MM.1S (cell line): ENCODE data around the gene KEAP1.

Experiments
- DNase-seq: peaks from one replicate; pipeline ENCODE4 v3.0.0-alpha.2; 2015
- H2AFZ ChIP-seq: fragments of 300-600 bp; sonication (generic); 2 replicates; pipeline ENCODE4 v1.6.0; 2016; ENCODE audit warnings: antibody characterized with exemption, low read length
- H3F3A ChIP-seq: fragments of 300-600 bp; sonication (generic); 2 replicates; pipeline ENCODE4 v1.6.1; 2016; ENCODE audit warnings: mild to moderate bottlenecking, antibody characterized with exemption, low read length, moderate library complexity, mixed read lengths; ENCODE audit not compliant: insufficient read depth
- H3K27ac ChIP-seq: fragments of 300-600 bp; sonication (generic); 2 replicates; pipeline ENCODE4 v1.5.1; 2016; ENCODE audit warnings: mild to moderate bottlenecking, low read length
- H3K27me3 ChIP-seq: fragments of 300-600 bp; sonication (generic); replicated peaks from 2 replicates; pipeline ENCODE4 v1.6.0; 2016; ENCODE audit warnings: low read length; ENCODE audit not compliant: insufficient read depth
- H3K36me3 ChIP-seq: fragments of 300-600 bp; sonication (generic); replicated peaks from 2 replicates; pipeline ENCODE4 v1.6.1; 2016; ENCODE audit warnings: mild to moderate bottlenecking, low read length, mixed read lengths; ENCODE audit not compliant: insufficient read depth
- H3K4me1 ChIP-seq: fragments of 300-600 bp; sonication (generic); 2 replicates; pipeline ENCODE4 v1.6.1; 2016; ENCODE audit warnings: low read length, mixed read lengths
- H3K4me2 ChIP-seq: fragments of 300-600 bp; sonication (generic); 2 replicates; pipeline ENCODE4 v1.6.0; 2016; ENCODE audit warnings: low read depth, low read length
- H3K4me3 ChIP-seq: fragments of 300-600 bp; sonication (generic); 2 replicates; pipeline ENCODE4 v1.5.1; 2016; ENCODE audit warnings: low read length, mixed read lengths
- H3K79me2 ChIP-seq: fragments of 300-600 bp; sonication (generic); 2 replicates; pipeline ENCODE4 v1.6.1; 2016; ENCODE audit warnings: mixed run types, low read length, mixed read lengths
- H3K9ac ChIP-seq: fragments of 300-600 bp; sonication (generic); 2 replicates; pipeline ENCODE4 v1.6.1; 2016; ENCODE audit warnings: low read length, mixed read lengths
- H3K9me2 ChIP-seq: fragments of 300-600 bp; sonication (generic); replicated peaks from 2 replicates; pipeline ENCODE4 v1.6.1; 2016; ENCODE audit warnings: mild to moderate bottlenecking, low read length, mixed read lengths; ENCODE audit not compliant: insufficient read depth
- H3K9me3 ChIP-seq: fragments of 300-600 bp; sonication (generic); replicated peaks from 2 replicates; pipeline ENCODE4 v1.6.1; 2016; ENCODE audit warnings: mild to moderate bottlenecking, low read length, mixed read lengths; ENCODE audit not compliant: insufficient read depth
- H4K20me1 ChIP-seq: fragments of 300-600 bp; sonication (generic); 2 replicates; pipeline ENCODE4 v1.6.1; 2016; ENCODE audit warnings: mild to moderate bottlenecking, low read length, moderate library complexity, mixed read lengths; ENCODE audit not compliant: insufficient read depth
- EZH2 ChIP-seq: fragments of 300-600 bp; sonication (generic); optimal IDR thresholded peaks from 2 replicates; pipeline ENCODE3; 2017; ENCODE audit warnings: low read depth, mild to moderate bottlenecking, antibody characterized with exemption, low read length, mixed read lengths
- EZH2phosphoT487 ChIP-seq: fragments of 300-600 bp; sonication (generic); IDR thresholded peaks from 2 replicates; pipeline ENCODE4 v1.6.1; 2018; ENCODE audit warnings: antibody characterized with exemption, low read length
- TF ChIP-seq, protein P1 (sequence below): fragments of 300-600 bp; sonication (generic); IDR thresholded peaks from 2 replicates; pipeline ENCODE4 v1.5.1; 2016; ENCODE audit warnings: antibody characterized with exemption, low read length, mixed read lengths

KEAP1 gene

DNA sequence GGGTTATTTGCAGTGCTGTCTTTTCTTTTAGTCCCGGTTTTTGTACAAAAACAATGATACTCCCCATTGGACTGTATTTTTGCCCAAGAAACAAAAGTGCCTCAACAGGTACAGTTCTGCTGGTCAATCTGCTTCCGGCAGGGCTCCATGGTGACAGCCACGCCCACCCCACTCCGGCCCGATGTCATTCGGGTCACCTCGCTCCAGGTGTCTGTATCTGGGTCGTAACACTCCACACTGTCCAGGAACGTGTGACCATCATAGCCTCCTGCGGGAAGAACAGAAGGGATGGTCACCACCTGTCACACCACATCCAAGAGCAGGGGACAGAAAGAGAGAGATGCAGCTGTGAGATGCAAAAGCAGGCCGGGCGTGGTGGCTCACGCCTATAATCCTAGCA lies 16.6 kb downstream of the KEAP1 start:
- Histone ChIP-seq H3K4me3 (no peak overlapping the region), H3K9me3 (no peaks in the 10 kb centered on the region), H3K79me2 (peaks cover 25% of the 10 kb centered on the region), H3K4me2 (no peak overlapping the region), H3K27ac (no peak overlapping the region), H3K27me3 (no peaks in the 10 kb centered on the region), H4K20me1 (peaks cover 3% of the 10 kb centered on the region; the same call in 1 of the 2 replicates), H3K9me2 (no peaks in the 10 kb centered on the region), H3K4me1 (no peaks in the 10 kb centered on the region), H3F3A (no peaks in the 10 kb centered on the region; the same call in 1 of the 2 replicates), H3K36me3 (peaks cover 4% of the 10 kb centered on the region; the same call in 1 of the 2 replicates), H2AFZ (no peak overlapping the region), H3K9ac (no peak overlapping the region)
- no peak for DNase-seq
- no peak for TF ChIP-seq EZH2
- no peak for TF ChIP-seq EZH2phosphoT487
- TF ChIP-seq, protein P1, sequence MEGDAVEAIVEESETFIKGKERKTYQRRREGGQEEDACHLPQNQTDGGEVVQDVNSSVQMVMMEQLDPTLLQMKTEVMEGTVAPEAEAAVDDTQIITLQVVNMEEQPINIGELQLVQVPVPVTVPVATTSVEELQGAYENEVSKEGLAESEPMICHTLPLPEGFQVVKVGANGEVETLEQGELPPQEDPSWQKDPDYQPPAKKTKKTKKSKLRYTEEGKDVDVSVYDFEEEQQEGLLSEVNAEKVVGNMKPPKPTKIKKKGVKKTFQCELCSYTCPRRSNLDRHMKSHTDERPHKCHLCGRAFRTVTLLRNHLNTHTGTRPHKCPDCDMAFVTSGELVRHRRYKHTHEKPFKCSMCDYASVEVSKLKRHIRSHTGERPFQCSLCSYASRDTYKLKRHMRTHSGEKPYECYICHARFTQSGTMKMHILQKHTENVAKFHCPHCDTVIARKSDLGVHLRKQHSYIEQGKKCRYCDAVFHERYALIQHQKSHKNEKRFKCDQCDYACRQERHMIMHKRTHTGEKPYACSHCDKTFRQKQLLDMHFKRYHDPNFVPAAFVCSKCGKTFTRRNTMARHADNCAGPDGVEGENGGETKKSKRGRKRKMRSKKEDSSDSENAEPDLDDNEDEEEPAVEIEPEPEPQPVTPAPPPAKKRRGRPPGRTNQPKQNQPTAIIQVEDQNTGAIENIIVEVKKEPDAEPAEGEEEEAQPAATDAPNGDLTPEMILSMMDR = no peak

DNA sequence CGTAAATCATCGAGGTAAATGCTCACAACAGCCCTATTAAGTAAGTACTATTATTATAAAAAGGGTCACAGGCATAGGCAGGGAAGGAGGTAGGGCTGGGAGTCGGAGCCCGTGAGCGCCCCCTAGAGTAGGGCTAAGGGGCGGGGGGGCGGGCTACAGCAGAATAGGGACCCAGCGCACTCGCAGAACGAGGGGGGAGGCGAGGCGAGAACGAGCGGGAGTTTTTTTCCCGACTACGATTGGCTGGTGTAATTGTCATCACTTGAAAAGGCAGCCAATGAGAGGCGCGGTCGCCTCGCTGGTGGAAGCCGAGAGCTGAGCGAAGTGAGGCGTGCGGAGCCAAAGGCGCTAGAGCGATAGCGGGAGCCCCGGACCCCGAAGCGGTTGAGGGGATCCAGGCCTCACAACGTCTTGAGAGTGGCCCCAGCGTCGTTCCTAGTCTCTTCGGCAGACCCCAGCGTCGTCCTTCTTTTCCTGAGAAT lies 24.2 kb downstream of the KEAP1 start:
- Histone ChIP-seq H3F3A (no peaks in the 10 kb centered on the region), H3K9me2 (no peaks in the 10 kb centered on the region), H3K79me2 (no peaks in the 10 kb centered on the region), H3K4me1 (no peaks in the 10 kb centered on the region), H3K27ac (no peak overlapping the region), H4K20me1 (no peaks in the 10 kb centered on the region), H3K9ac (no peak overlapping the region), H3K36me3 (no peaks in the 10 kb centered on the region), H3K27me3 (no peaks in the 10 kb centered on the region), H3K9me3 (no peaks in the 10 kb centered on the region), H2AFZ (no peak overlapping the region), H3K4me2 (no peak overlapping the region), H3K4me3 (no peak overlapping the region)
- TF ChIP-seq, protein P1 = no peak
- TF ChIP-seq EZH2phosphoT487 (no peak), EZH2 (no peak)
- DNase-seq = no peak

DNA sequence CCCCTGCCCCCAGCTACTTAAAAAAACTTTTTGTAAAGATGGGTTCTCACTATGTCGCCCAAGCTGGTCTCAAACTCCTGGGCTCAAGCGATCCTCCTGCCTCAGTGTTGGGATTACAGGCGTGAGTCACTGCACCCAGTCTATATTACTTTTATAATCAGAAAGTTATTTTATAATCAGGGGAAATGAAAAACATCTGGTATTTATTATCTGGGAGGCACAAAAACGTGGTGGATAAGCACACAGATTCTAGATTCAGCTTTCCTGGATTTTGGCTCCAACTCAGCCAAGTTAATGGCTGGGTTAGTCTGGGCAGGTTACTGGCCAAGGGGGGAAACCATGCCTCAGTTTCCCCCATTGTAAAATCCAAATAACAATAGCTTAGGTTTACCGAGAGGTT lies 24.7 kb downstream of the KEAP1 start:
- Histone ChIP-seq H4K20me1 (no peaks in the 10 kb centered on the region), H3K9me2 (no peaks in the 10 kb centered on the region), H3K27ac (no peak overlapping the region), H3F3A (no peaks in the 10 kb centered on the region), H3K4me3 (no peak overlapping the region), H3K4me1 (no peaks in the 10 kb centered on the region), H2AFZ (no peak overlapping the region), H3K36me3 (no peaks in the 10 kb centered on the region), H3K4me2 (no peak overlapping the region), H3K9ac (no peak overlapping the region), H3K27me3 (no peaks in the 10 kb centered on the region), H3K79me2 (no peaks in the 10 kb centered on the region), H3K9me3 (no peaks in the 10 kb centered on the region)
- TF ChIP-seq EZH2phosphoT487 = no peak
- TF ChIP-seq EZH2 = no peak
- TF ChIP-seq, protein P1 = no peak
- no peak for DNase-seq
